Smooth muscle cell (in vitro differentiated cells): ENCODE results near the gene ASTN1. TPM values are rescaled to one million over a fixed set of nuclear protein-coding genes. Genes with fewer than 3 reads are reported as not detected.

Experiments
- DNase-seq: peaks from one replicate; lab custom pipeline; 2025; ENCODE audit not compliant: unreplicated experiment; lab: John Stamatoyannopoulos, UW
- H2AFZ ChIP-seq: fragments of 200-600 bp; sonication (generic); 2 replicates; pipeline ENCODE4 v1.6.0; 2016; ENCODE audit warnings: antibody characterized with exemption, low read depth, mild to moderate bottlenecking
- H3F3A ChIP-seq: fragments of 200-600 bp; sonication (generic); 2 replicates; pipeline ENCODE4 v1.6.0; 2017; ENCODE audit warnings: antibody characterized with exemption, low read depth
- H3K27ac ChIP-seq: fragments of 200-600 bp; sonication (generic); 2 replicates; pipeline ENCODE4 v1.5.1; 2016; ENCODE audit warnings: low read depth, mild to moderate bottlenecking
- H3K27me3 ChIP-seq: fragments of 200-600 bp; sonication (generic); 2 replicates; pipeline ENCODE4 v1.6.1; 2016; ENCODE audit warnings: low read depth, mild to moderate bottlenecking
- H3K36me3 ChIP-seq: fragments of 200-600 bp; sonication (generic); 2 replicates; pipeline ENCODE4 v1.5.1; 2016; ENCODE audit warnings: low read depth
- H3K4me1 ChIP-seq: fragments of 200-600 bp; sonication (generic); 2 replicates; pipeline ENCODE4 v1.5.1; 2016; ENCODE audit warnings: low read depth
- H3K4me2 ChIP-seq: fragments of 200-600 bp; sonication (generic); 2 replicates; pipeline ENCODE4 v1.6.0; 2016; ENCODE audit warnings: mild to moderate bottlenecking
- H3K4me3 ChIP-seq: fragments of 200-600 bp; sonication (generic); 2 replicates; pipeline ENCODE4 v1.5.1; 2016; ENCODE audit warnings: mild to moderate bottlenecking
- H3K79me2 ChIP-seq: fragments of 200-600 bp; sonication (generic); 2 replicates; pipeline ENCODE4 v1.6.0; 2016; ENCODE audit warnings: low read depth, mild to moderate bottlenecking
- H3K9ac ChIP-seq: fragments of 200-600 bp; sonication (generic); 2 replicates; pipeline ENCODE4 v1.6.0; 2016; ENCODE audit warnings: low read depth
- H3K9me3 ChIP-seq: fragments of 200-600 bp; sonication (generic); replicated peaks from 2 replicates; pipeline ENCODE4 v1.5.1; 2016; ENCODE audit warnings: low read depth
- H4K20me1 ChIP-seq: fragments of 200-600 bp; sonication (generic); 2 replicates; pipeline ENCODE4 v1.6.0; 2016; ENCODE audit warnings: low read depth
- WGBS: methylation state at CpG from one replicate; pipeline ENCODE4 v1.1.7; 2016; ENCODE audit warnings: low lambda C conversion rate; 5-methylcytosine and 5-hydroxymethylcytosine counted together
- polyA plus RNA-seq: library from polyadenylated mRNA; unstranded; fragments of >200 nt; fragmentation: Nextera tagmentation; extraction: Ambion mirVana; gene quantifications from 2 replicates; pipeline ENCODE4 v1.2.1, GENCODE V29; 2016
- total RNA-seq: library from RNA; depleted of rRNA; stranded (reverse); fragments of >200 nt; gene quantifications from 2 replicates; pipeline ENCODE4 v1.2.3, GENCODE V29; 2014
- TF ChIP-seq, protein P1 (sequence below): fragments of 200-600 bp; sonication (generic); IDR thresholded peaks from 2 replicates; pipeline ENCODE4 v1.5.1; 2017; ENCODE audit warnings: borderline replicate concordance, mild to moderate bottlenecking, antibody characterized with exemption; ENCODE audit not compliant: insufficient read depth, poor library complexity, severe bottlenecking

ASTN1 gene
- total and polyA plus RNA-seq, 2 experiments from 2014 or later, result 0.04 TPM; not detected in 1

DNA sequence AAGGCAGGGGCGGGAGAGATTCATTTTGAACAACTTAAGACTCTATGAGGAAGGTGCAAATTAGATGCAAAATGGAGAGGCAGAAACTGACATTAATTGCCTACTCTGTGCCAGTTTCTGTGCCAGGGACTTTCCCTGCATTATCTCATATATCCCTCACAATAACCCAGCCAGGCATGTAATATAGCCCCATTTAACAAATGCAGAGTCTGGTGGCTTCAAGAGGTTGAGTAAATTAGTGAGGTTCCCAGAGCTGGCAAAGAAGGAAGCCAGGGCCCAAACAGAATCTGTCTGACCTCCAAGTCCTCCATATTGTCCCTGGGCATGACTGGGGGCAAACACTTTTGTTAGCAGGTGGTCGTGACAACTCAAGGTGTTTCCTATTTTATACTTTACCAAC lies 199.8 kb downstream of the ASTN1 start:
- H3K79me2 ChIP-seq, result no peaks in the 10 kb centered on the region
- no peaks in the 10 kb centered on the region for H3K36me3 ChIP-seq
- H3K27me3 ChIP-seq, result peaks cover 9% of the 10 kb centered on the region
- no peak overlapping the region for H3K9ac ChIP-seq
- H3F3A ChIP-seq, result no peaks in the 10 kb centered on the region
- no peak overlapping the region for H3K4me2 ChIP-seq
- H3K9me3 ChIP-seq, result no peaks in the 10 kb centered on the region
- no peak overlapping the region for H2AFZ ChIP-seq
- DNase-seq, result no peak
- H3K27ac ChIP-seq, result no peak overlapping the region
- no peak overlapping the region for H3K4me3 ChIP-seq
- no peaks in the 10 kb centered on the region for H4K20me1 ChIP-seq
- 95% methylated on average over 2 of the region's 2 CpGs for WGBS
- no peaks in the 10 kb centered on the region for H3K4me1 ChIP-seq
- TF ChIP-seq, protein P1, sequence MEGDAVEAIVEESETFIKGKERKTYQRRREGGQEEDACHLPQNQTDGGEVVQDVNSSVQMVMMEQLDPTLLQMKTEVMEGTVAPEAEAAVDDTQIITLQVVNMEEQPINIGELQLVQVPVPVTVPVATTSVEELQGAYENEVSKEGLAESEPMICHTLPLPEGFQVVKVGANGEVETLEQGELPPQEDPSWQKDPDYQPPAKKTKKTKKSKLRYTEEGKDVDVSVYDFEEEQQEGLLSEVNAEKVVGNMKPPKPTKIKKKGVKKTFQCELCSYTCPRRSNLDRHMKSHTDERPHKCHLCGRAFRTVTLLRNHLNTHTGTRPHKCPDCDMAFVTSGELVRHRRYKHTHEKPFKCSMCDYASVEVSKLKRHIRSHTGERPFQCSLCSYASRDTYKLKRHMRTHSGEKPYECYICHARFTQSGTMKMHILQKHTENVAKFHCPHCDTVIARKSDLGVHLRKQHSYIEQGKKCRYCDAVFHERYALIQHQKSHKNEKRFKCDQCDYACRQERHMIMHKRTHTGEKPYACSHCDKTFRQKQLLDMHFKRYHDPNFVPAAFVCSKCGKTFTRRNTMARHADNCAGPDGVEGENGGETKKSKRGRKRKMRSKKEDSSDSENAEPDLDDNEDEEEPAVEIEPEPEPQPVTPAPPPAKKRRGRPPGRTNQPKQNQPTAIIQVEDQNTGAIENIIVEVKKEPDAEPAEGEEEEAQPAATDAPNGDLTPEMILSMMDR, result no peak

DNA sequence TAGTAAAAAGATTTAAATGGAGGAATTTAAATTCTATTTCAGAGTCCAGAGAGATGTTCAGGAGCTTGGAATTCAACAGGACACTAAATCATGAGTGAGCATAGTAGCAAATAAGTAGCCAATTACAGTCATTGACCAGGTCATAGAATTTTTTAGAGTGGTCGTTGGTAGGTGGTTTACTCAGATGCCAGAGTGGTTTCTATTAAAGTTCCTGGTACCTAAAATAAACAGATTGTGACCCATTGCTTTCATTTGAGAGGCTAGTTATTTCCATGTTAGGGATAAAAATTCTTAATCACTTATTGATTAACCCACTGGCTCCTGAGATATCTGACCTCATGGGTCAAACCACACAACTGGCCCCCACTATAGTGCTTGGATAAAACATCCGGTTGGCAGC lies 201.3 kb downstream of the ASTN1 start:
- DNase-seq, result no peak
- Histone ChIP-seq H3K4me2 (no peak overlapping the region), H3K9me3 (no peaks in the 10 kb centered on the region), H3K9ac (no peak overlapping the region), H4K20me1 (no peaks in the 10 kb centered on the region), H2AFZ (no peak overlapping the region), H3K27ac (no peak overlapping the region), H3K79me2 (no peaks in the 10 kb centered on the region), H3K4me3 (no peak overlapping the region), H3F3A (no peaks in the 10 kb centered on the region), H3K27me3 (peaks cover 9% of the 10 kb centered on the region), H3K36me3 (no peaks in the 10 kb centered on the region), H3K4me1 (no peaks in the 10 kb centered on the region)
- 92% methylated on average over 2 of the region's 2 CpGs for WGBS
- TF ChIP-seq, protein P1, result no peak

DNA sequence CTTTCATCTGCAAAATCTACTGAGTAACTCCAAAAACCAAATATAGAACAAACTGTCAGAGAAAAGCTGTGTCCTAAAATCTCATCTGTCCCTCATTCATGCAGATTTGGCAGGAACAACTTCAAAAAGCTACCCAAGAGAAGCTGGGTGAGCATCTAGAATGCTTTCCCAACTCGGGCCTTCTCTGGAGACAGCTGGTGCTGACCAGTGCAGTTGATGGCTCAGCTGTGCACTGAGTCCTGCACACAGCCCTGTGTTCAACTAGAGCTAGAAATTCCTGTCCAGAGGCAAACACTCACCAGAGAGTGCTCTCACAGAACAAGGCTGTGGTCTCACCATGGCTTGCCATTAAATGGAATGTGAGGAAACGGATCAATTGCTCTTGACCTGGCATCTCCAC lies 202.8 kb downstream of the ASTN1 start:
- no peak overlapping the region for H3K4me3 ChIP-seq
- no peak overlapping the region for H3K27ac ChIP-seq
- H3K9me3 ChIP-seq, result no peaks in the 10 kb centered on the region
- H2AFZ ChIP-seq, result no peak overlapping the region
- no peaks in the 10 kb centered on the region for H3F3A ChIP-seq
- WGBS, result 84% methylated on average over 2 of the region's 2 CpGs
- H4K20me1 ChIP-seq, result no peaks in the 10 kb centered on the region
- H3K27me3 ChIP-seq, result peaks cover 9% of the 10 kb centered on the region
- no peaks in the 10 kb centered on the region for H3K4me1 ChIP-seq
- DNase-seq, result no peak
- no peak overlapping the region for H3K4me2 ChIP-seq
- H3K36me3 ChIP-seq, result no peaks in the 10 kb centered on the region
- no peak overlapping the region for H3K9ac ChIP-seq
- no peaks in the 10 kb centered on the region for H3K79me2 ChIP-seq
- TF ChIP-seq, protein P1, result no peak

DNA sequence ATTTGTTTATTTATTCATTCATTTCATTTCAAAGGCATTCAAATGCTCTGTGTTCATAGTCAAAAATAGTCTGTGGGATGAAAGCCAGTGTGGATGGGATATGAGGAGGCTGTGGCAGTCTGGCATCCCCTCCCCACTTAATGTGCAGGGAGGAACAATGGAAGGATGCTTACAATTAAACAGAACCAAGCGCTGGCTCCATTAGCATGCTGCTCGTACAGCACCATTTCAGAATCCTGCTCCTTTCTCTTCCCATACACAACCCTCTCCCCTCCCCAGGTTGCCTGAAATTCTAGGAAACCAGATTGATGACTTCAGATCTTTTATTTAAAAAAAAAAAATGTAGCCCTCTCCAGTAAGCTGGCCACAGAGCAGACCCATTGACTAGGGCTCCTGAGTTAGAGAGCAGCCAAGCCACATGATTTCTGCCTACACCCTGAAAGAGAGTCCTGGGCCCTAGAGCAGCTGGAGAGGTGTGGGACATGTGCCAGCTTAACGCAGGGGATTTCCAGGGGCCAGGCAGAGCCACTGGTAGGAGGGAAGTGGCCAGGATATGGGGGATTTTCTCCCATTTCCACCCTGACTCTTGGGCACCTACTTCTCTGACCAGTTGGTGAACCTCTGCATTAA lies 205.2 kb downstream of the ASTN1 start:
- no peaks in the 10 kb centered on the region for H3K9me3 ChIP-seq
- WGBS, result 54% methylated on average over 3 of the region's 3 CpGs
- DNase-seq, result no peak

More for the DNA sequence above, 205.2 kb downstream of the ASTN1 start:
- Histone ChIP-seq H3K4me3 (no peak overlapping the region), H3K4me2 (no peak overlapping the region), H3F3A (no peaks in the 10 kb centered on the region), H4K20me1 (no peaks in the 10 kb centered on the region), H2AFZ (no peak overlapping the region), H3K27ac (no peak overlapping the region), H3K27me3 (peaks cover 9% of the 10 kb centered on the region), H3K9ac (no peak overlapping the region), H3K4me1 (no peaks in the 10 kb centered on the region), H3K36me3 (no peaks in the 10 kb centered on the region), H3K79me2 (no peaks in the 10 kb centered on the region)
- TF ChIP-seq, protein P1, result no peak
